Putamen (tissue), 1 donor: ENCODE data around the gene FGF2.
"Not testable (repeated sequence)": the region's sequence is repeated elsewhere in the genome, so short reads cannot be mapped to it uniquely, and the experiment has no call there.

Experiments used
- DNase-seq: peaks from one replicate; pipeline ENCODE4 v3.0.0-alpha.2; 2016; ENCODE audit warnings: low spot score

FGF2 gene

DNA sequence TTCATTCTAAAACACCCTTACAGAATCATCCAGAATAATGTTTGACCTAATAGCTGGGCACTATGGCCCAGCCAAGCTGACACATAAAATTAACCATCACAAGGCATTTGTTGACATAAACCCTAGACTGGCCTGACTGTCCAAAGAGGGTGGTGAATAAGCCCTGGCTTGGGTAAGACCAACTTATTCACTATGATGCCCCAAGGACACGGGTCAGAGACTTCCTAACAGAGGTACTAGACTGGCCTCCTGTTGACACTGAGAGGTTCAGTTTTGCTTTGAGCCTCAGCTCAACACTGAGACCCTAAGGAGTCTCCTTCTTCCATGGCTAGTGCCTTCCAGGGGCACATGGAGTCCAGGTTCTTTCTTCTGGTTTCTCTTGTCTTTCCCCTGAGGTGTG is 21.3 kb downstream of the FGF2 start:
- DNase-seq = no peak

GRCh38 chr4:122849789-122850188 is 23.2 kb downstream of the FGF2 start:
- not testable (repeated sequence) for DNase-seq

GRCh38 chr4:122851568-122851967 is 24.9 kb downstream of the FGF2 start:
- no peak for DNase-seq

- DNase-seq = peak; percentile 87
Observed at GRCh38 chr4:122854447-122855352, 28.1 kb downstream of the FGF2 start.

- DNase-seq = no peak
Observed at GRCh38 chr4:122855353-122855890, 28.8 kb downstream of the FGF2 start.

- DNase-seq = no peak
Observed at GRCh38 chr4:122857160-122857559, 30.5 kb downstream of the FGF2 start.

DNA sequence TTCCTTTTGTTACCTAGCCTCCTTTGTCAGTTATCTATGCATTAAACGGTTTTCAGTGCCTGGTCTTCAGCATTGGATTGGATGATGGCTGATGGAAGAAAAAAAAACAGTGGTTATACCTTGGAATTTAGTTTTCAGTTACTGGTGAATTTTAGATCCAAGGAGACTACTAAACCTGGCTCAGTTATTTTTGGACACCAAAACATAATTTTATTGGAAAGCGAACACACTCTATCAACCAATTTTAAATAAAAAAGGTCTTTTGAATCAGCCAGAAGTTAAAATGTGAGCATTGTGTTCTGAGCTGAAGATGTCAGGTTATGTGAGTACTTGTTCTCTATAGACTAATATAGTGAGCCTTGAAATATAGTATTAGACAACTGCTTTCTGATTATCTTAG is 32.1 kb downstream of the FGF2 start:
- DNase-seq = no peak

DNA sequence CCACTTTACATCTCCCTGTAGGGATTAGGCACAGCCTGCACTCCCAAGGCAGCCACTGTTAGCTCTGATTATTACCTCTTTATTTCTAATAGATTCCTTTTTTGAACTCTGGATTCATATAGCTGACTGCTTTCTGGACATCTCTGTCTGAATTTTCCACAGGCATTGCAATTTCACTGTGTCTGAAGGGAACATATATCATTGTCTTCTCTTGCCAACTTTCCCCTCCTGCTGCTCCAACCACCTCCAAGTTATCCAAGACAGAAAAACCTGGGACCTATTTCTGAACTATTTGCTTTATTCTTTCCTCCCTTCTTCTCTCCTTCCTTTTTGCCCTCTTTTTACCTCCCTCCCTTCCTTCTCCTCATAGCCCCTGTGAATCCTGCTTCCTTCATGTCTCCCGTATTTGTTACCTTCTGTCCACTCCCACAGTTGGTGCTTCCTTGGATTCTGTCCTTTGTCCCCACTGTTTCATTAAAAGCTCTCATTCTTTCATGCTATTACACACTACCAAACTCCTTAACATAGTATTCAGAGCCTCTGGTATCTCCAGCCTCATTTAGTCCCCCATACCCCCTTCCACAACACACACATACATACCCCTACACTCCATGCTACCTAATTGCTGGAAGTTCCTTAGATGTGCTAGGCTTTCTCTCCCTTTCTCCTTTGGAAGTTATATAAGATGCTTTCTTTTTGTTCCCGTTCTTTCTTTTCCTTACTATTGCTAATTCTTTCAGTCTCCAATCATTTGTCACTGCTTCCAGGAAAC is 34.7 kb downstream of the FGF2 start:
- DNase-seq = no peak

- no peak for DNase-seq
Observed at GRCh38 chr4:122863639-122864038, 37.0 kb downstream of the FGF2 start.

- DNase-seq = no peak
Observed at GRCh38 chr4:122865425-122865824, 38.8 kb downstream of the FGF2 start.

- not testable (repeated sequence) for DNase-seq
Observed at GRCh38 chr4:122868235-122868634, 41.6 kb downstream of the FGF2 start.

- DNase-seq = no peak
Observed at GRCh38 chr4:122873146-122873545, 46.5 kb downstream of the FGF2 start.

- no peak for DNase-seq
Observed at GRCh38 chr4:122873821-122874593, 47.4 kb downstream of the FGF2 start.

DNA sequence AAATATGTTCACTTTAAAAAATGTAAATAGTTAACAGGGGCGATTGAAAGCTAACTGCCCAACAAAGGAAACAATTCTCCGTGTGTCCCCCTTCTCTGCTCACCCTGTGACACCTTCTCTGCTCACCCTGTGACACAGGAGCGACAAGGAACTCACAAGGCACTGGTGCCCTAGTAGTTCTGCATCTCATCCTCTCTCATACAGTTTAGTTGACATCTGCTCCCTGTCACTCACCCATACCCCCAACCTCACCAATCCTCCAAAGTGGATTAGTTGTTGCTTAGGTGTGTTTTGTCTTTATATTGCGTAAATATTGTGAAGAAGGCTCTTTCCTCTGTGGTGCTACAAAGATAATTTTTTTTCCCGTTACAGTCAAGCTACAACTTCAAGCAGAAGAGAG is 49.3 kb downstream of the FGF2 start:
- DNase-seq = no peak

- no peak for DNase-seq
Observed at GRCh38 chr4:122876456-122876855, 49.8 kb downstream of the FGF2 start.

DNA sequence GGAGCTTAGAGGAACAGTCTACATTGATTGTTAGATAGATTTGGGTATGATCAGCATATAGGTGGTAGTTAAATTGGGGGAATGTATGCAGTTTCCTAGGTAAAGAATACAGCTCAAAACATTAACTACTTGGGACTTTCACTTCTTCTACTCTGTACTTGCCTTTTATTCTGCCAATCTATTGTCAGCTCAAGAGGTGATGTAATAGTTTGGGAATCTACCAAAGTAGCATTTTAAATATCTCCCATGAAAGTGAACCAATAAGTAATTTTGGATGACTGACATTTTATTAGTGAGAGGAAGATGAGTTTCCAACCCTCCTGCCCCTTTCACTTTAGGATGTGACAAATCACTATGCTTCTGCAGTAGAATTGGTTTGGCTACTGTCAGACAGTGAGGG is 52.4 kb downstream of the FGF2 start:
- DNase-seq = no peak

GRCh38 chr4:122882857-122883735 is 56.5 kb downstream of the FGF2 start:
- DNase-seq = no peak

DNA sequence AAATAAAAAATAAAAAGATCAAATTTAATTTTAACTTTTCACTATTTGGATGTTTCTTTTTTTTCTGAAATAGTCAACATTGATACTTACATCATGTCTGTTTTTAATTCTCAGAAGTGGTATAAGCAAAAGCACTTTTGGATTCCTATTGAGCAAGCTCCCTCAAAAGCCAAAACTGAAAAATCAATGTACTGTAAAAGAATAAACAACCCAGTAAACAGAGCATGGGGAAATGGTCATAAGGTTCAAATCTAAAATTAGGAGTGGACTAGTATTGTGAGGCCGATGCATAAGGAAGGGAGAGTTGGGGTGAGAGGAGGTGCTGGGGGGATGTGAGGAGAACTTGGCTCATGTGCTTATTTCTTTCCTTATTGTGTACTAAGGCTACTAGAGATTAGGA is 57.9 kb downstream of the FGF2 start:
- no peak for DNase-seq

DNA sequence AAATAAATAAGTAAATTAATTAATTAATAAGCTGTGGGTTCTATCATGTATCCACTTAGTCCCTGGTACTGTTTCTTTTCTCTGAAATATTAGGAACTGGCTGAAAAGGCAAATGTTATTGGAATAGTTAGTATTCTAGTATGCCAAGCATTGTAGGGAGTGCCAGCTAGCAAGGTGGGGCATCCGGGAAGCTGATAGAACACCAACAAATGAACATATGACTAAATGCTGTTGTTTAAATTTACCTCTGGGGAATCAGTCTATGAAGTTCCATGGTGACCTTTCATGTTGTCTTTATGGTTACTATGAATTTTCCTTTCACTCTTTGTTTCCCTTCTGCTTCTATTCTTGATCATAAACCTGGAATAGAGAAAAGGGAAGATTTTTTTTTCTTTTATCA is 63.1 kb downstream of the FGF2 start:
- DNase-seq = no peak

GRCh38 chr4:122890147-122890795 is 63.6 kb downstream of the FGF2 start:
- no peak for DNase-seq

GRCh38 chr4:122894827-122895226 is 68.2 kb downstream of the FGF2 start:
- DNase-seq = no peak
